Measurements from ENCODE around the gene PRPF19.
"Not testable (repeated sequence)": the region's sequence is repeated elsewhere in the genome, so short reads cannot be mapped to it uniquely, and the experiment has no call there.

Gene PRPF19

GRCh38 chr11:60914633-60915247 lies 8.4 kb upstream of the PRPF19 start:
- Mint-ChIP-seq H3K36me3 (peaks cover 14 to 19% of the 10 kb centered on the region in 2 donors), H3K9me3 (peaks cover 7% of the 10 kb centered on the region in 2 donors), H3K4me3 (peak overlapping the region; percentile 85 to 100), H3K27me3 (no peaks in the 10 kb centered on the region), H3K27ac (peak overlapping the region; percentile 93), H3K4me1 (peaks cover 55 to 94% of the 10 kb centered on the region in 2 donors)
- DNase-seq, result no peak
- ATAC-seq (replicated peaks), result peak; percentile 8 to 9

- Mint-ChIP-seq H3K27me3 (no peaks in the 10 kb centered on the region), H3K4me1 (peaks cover 56 to 94% of the 10 kb centered on the region in 2 donors)
Observed at GRCh38 chr11:60913793-60914632, 7.6 kb upstream of the PRPF19 start, which contains the start of gene TMEM109. Gene TMEM109, plus strand, starts transcription at chr11:60914158. Its CDS starts 5,536 bp downstream, at chr11:60919694.

GRCh38 chr11:60912851-60913528 lies 6.6 kb upstream of the PRPF19 start:
- peaks cover 20 to 22% of the 10 kb centered on the region in 2 donors for H3K9me3 Mint-ChIP-seq

More at GRCh38 chr11:60913793-60914632, 7.6 kb upstream of the PRPF19 start, which contains the start of gene TMEM109:
- peak within 1 kb of the TSS; percentile 99 to 100 for H3K4me3 Mint-ChIP-seq
- DNase-seq (peak; percentile 84), ATAC-seq (replicated peaks) (peak; percentile 58 to 63)
- peaks cover 10 to 13% of the 10 kb centered on the region in 2 donors for H3K9me3 Mint-ChIP-seq
- peak within 1 kb of the TSS; percentile 99 for H3K27ac Mint-ChIP-seq
- H3K36me3 Mint-ChIP-seq, result peaks cover 15 to 20% of the 10 kb centered on the region in 2 donors

GRCh38 chr11:60912223-60912850 lies 6.0 kb upstream of the PRPF19 start:
- DNase-seq, result no peak
- Mint-ChIP-seq H3K27ac (peak overlapping the region; percentile 97), H3K27me3 (no peaks in the 10 kb centered on the region), H3K4me1 (peaks cover 66 to 96% of the 10 kb centered on the region in 2 donors), H3K36me3 (peaks cover 28 to 33% of the 10 kb centered on the region in 2 donors), H3K9me3 (peaks cover 20 to 25% of the 10 kb centered on the region in 2 donors), H3K4me3 (peak overlapping the region in 1 of 2 donors; percentile 31)
- no peak for ATAC-seq (replicated peaks)

More at GRCh38 chr11:60912851-60913528, 6.6 kb upstream of the PRPF19 start:
- DNase-seq (no peak), ATAC-seq (replicated peaks) (no peak)
- Mint-ChIP-seq H3K36me3 (peaks cover 25 to 30% of the 10 kb centered on the region in 2 donors), H3K4me1 (peaks cover 63 to 94% of the 10 kb centered on the region in 2 donors), H3K27me3 (no peaks in the 10 kb centered on the region), H3K27ac (peak overlapping the region; percentile 99), H3K4me3 (peak overlapping the region; percentile 99 to 100)

- peak in 1 of 2 donors; percentile 5 for ATAC-seq (replicated peaks)
- Mint-ChIP-seq H3K27me3 (no peaks in the 10 kb centered on the region), H3K4me3 (peak overlapping the region; percentile 41 to 49), H3K9me3 (peaks cover 20 to 25% of the 10 kb centered on the region in 2 donors), H3K27ac (peak overlapping the region; percentile 97), H3K36me3 (peaks cover 23 to 26% of the 10 kb centered on the region in 2 donors), H3K4me1 (peaks cover 62 to 95% of the 10 kb centered on the region in 2 donors)
- no peak for DNase-seq
Observed at GRCh38 chr11:60910711-60911380, 4.5 kb upstream of the PRPF19 start.

- Mint-ChIP-seq H3K4me1 (peaks cover 59 to 95% of the 10 kb centered on the region in 2 donors), H3K4me3 (peak overlapping the region; percentile 20 to 56), H3K36me3 (peaks cover 24 to 27% of the 10 kb centered on the region in 2 donors), H3K9me3 (peaks cover 20 to 25% of the 10 kb centered on the region in 2 donors), H3K27ac (peak overlapping the region; percentile 97), H3K27me3 (no peaks in the 10 kb centered on the region)
- ATAC-seq (replicated peaks), result peak; percentile 48 to 54
- peak; percentile 81 for DNase-seq
Observed at GRCh38 chr11:60910281-60910687, 3.9 kb upstream of the PRPF19 start.

GRCh38 chr11:60909680-60910280 lies 3.4 kb upstream of the PRPF19 start:
- not testable (repeated sequence) for DNase-seq, H3K27me3 Mint-ChIP-seq
- ATAC-seq (replicated peaks), result peak; percentile 0 to 3
- H3K36me3 Mint-ChIP-seq, result peaks cover 24 to 27% of the 10 kb centered on the region in 2 donors
- H3K9me3 Mint-ChIP-seq, result peaks cover 20 to 25% of the 10 kb centered on the region in 2 donors
- H3K4me1 Mint-ChIP-seq, result peaks cover 60 to 94% of the 10 kb centered on the region in 2 donors
- peak overlapping the region; percentile 97 for H3K27ac Mint-ChIP-seq
- H3K4me3 Mint-ChIP-seq, result peak overlapping the region; percentile 43 to 56

GRCh38 chr11:60908803-60909202 lies 2.4 kb upstream of the PRPF19 start:
- ATAC-seq (replicated peaks), result no peak
- H3K36me3 Mint-ChIP-seq, result peaks cover 25 to 27% of the 10 kb centered on the region in 2 donors
- peak overlapping the region; percentile 6 to 13 for H3K4me3 Mint-ChIP-seq
- H3K4me1 Mint-ChIP-seq, result peaks cover 67 to 96% of the 10 kb centered on the region in 2 donors
- H3K9me3 Mint-ChIP-seq, result peaks cover 20 to 25% of the 10 kb centered on the region in 2 donors
- H3K27me3 Mint-ChIP-seq, result no peaks in the 10 kb centered on the region
- peak overlapping the region; percentile 97 for H3K27ac Mint-ChIP-seq
- no peak for DNase-seq

- Mint-ChIP-seq H3K27ac (peak overlapping the region; percentile 97), H3K27me3 (no peaks in the 10 kb centered on the region), H3K36me3 (peaks cover 43 to 46% of the 10 kb centered on the region in 2 donors), H3K4me1 (peaks cover 54 to 70% of the 10 kb centered on the region in 2 donors), H3K4me3 (peak overlapping the region; percentile 92 to 96), H3K9me3 (peaks cover 17 to 21% of the 10 kb centered on the region in 2 donors)
- ATAC-seq (replicated peaks) (no peak), DNase-seq (no peak)
Observed at GRCh38 chr11:60905551-60906113, 753 bp downstream of the PRPF19 start.

GRCh38 chr11:60905047-60905446 lies 1.3 kb downstream of the PRPF19 start:
- Mint-ChIP-seq H3K4me1 (peaks cover 51 to 64% of the 10 kb centered on the region in 2 donors), H3K27ac (peak overlapping the region; percentile 97), H3K4me3 (peak overlapping the region; percentile 92 to 96), H3K9me3 (peaks cover 16 to 20% of the 10 kb centered on the region in 2 donors), H3K27me3 (no peaks in the 10 kb centered on the region), H3K36me3 (peaks cover 43 to 49% of the 10 kb centered on the region in 2 donors)
- ATAC-seq (replicated peaks) (no peak), DNase-seq (no peak)

GRCh38 chr11:60902625-60903024 lies 3.8 kb downstream of the PRPF19 start:
- ATAC-seq (replicated peaks) (no peak), DNase-seq (no peak)
- Mint-ChIP-seq H3K4me1 (peaks cover 42 to 50% of the 10 kb centered on the region in 2 donors), H3K9me3 (peaks cover 0 to 1% of the 10 kb centered on the region in 2 donors), H3K27ac (no peak overlapping the region), H3K36me3 (peaks cover 36 to 51% of the 10 kb centered on the region in 2 donors), H3K4me3 (no peak overlapping the region), H3K27me3 (no peaks in the 10 kb centered on the region)

GRCh38 chr11:60900673-60901404 lies 5.5 kb downstream of the PRPF19 start:
- H3K4me3 Mint-ChIP-seq, result no peak overlapping the region

More at GRCh38 chr11:60900673-60901404, 5.5 kb downstream of the PRPF19 start:
- Mint-ChIP-seq H3K4me1 (peaks cover 37% of the 10 kb centered on the region in 2 donors), H3K36me3 (peaks cover 37 to 57% of the 10 kb centered on the region in 2 donors), H3K27me3 (no peaks in the 10 kb centered on the region), H3K9me3 (no peaks in the 10 kb centered on the region), H3K27ac (no peak overlapping the region)
- ATAC-seq (replicated peaks) (no peak), DNase-seq (no peak)
